ENCODE data around the gene ATP8B4.

Gene ATP8B4

GRCh38 chr15:49876401-49877038 is 242.5 kb downstream of the ATP8B4 start:
- Histone ChIP-seq H3K36me3 (ENCODE audit: control insufficient read depth, insufficient read depth, low read length) (no peaks in the 10 kb centered on the region), H3K9me3 (ENCODE audit: control insufficient read depth, insufficient read depth, low read length) (no peaks in the 10 kb centered on the region), H3K4me3 (ENCODE audit: low read depth, low read length) (no peak overlapping the region), H3K27me3 (ENCODE audit: control insufficient read depth, insufficient read depth, low read length) (no peaks in the 10 kb centered on the region), H3K9ac (ENCODE audit: low read depth, low read length) (no peak overlapping the region), H3K4me1 (ENCODE audit: control insufficient read depth, insufficient read depth, low read length) (peaks cover 6% of the 10 kb centered on the region)

GRCh38 chr15:49875392-49875791 is 243.6 kb downstream of the ATP8B4 start:
- Histone ChIP-seq H3K4me3 (ENCODE audit: low read depth, low read length) (no peak overlapping the region), H3K9ac (ENCODE audit: low read depth, low read length) (no peak overlapping the region), H3K27me3 (ENCODE audit: control insufficient read depth, insufficient read depth, low read length) (no peaks in the 10 kb centered on the region), H3K9me3 (ENCODE audit: control insufficient read depth, insufficient read depth, low read length) (no peaks in the 10 kb centered on the region), H3K4me1 (ENCODE audit: control insufficient read depth, insufficient read depth, low read length) (peaks cover 6% of the 10 kb centered on the region), H3K36me3 (ENCODE audit: control insufficient read depth, insufficient read depth, low read length) (no peaks in the 10 kb centered on the region)

- Histone ChIP-seq H3K36me3 (ENCODE audit: control insufficient read depth, insufficient read depth, low read length) (no peaks in the 10 kb centered on the region), H3K9ac (ENCODE audit: low read depth, low read length) (no peak overlapping the region), H3K9me3 (ENCODE audit: control insufficient read depth, insufficient read depth, low read length) (no peaks in the 10 kb centered on the region), H3K4me3 (ENCODE audit: low read depth, low read length) (no peak overlapping the region), H3K27me3 (ENCODE audit: control insufficient read depth, insufficient read depth, low read length) (no peaks in the 10 kb centered on the region), H3K4me1 (ENCODE audit: control insufficient read depth, insufficient read depth, low read length) (no peaks in the 10 kb centered on the region)
Measured at GRCh38 chr15:49870472-49870871, 248.6 kb downstream of the ATP8B4 start.

GRCh38 chr15:49868348-49868747 is 250.7 kb downstream of the ATP8B4 start:
- no peak overlapping the region for H3K4me3 ChIP-seq (ENCODE audit: low read depth, low read length)

GRCh38 chr15:49865925-49866757 is 252.9 kb downstream of the ATP8B4 start:
- Histone ChIP-seq H3K4me3 (ENCODE audit: low read depth, low read length) (no peak overlapping the region), H3K4me1 (ENCODE audit: control insufficient read depth, insufficient read depth, low read length) (no peaks in the 10 kb centered on the region), H3K27me3 (ENCODE audit: control insufficient read depth, insufficient read depth, low read length) (no peaks in the 10 kb centered on the region), H3K36me3 (ENCODE audit: control insufficient read depth, insufficient read depth, low read length) (no peaks in the 10 kb centered on the region), H3K9me3 (ENCODE audit: control insufficient read depth, insufficient read depth, low read length) (no peaks in the 10 kb centered on the region), H3K9ac (ENCODE audit: low read depth, low read length) (no peak overlapping the region)

More at GRCh38 chr15:49868348-49868747, 250.7 kb downstream of the ATP8B4 start:
- Histone ChIP-seq H3K9ac (ENCODE audit: low read depth, low read length) (no peak overlapping the region), H3K9me3 (ENCODE audit: control insufficient read depth, insufficient read depth, low read length) (no peaks in the 10 kb centered on the region), H3K36me3 (ENCODE audit: control insufficient read depth, insufficient read depth, low read length) (no peaks in the 10 kb centered on the region), H3K27me3 (ENCODE audit: control insufficient read depth, insufficient read depth, low read length) (no peaks in the 10 kb centered on the region), H3K4me1 (ENCODE audit: control insufficient read depth, insufficient read depth, low read length) (no peaks in the 10 kb centered on the region)

- H3K36me3 ChIP-seq (ENCODE audit: control insufficient read depth, insufficient read depth, low read length): no peaks in the 10 kb centered on the region
- H3K9me3 ChIP-seq (ENCODE audit: control insufficient read depth, insufficient read depth, low read length): no peaks in the 10 kb centered on the region
- H3K27me3 ChIP-seq (ENCODE audit: control insufficient read depth, insufficient read depth, low read length): no peaks in the 10 kb centered on the region
- H3K9ac ChIP-seq (ENCODE audit: low read depth, low read length): no peak overlapping the region
- H3K4me3 ChIP-seq (ENCODE audit: low read depth, low read length): no peak overlapping the region
- H3K4me1 ChIP-seq (ENCODE audit: control insufficient read depth, insufficient read depth, low read length): no peaks in the 10 kb centered on the region
Measured at GRCh38 chr15:49864251-49864650, 254.8 kb downstream of the ATP8B4 start.

GRCh38 chr15:49863431-49864224 is 255.4 kb downstream of the ATP8B4 start:
- Histone ChIP-seq H3K4me1 (ENCODE audit: control insufficient read depth, insufficient read depth, low read length) (no peaks in the 10 kb centered on the region), H3K4me3 (ENCODE audit: low read depth, low read length) (no peak overlapping the region), H3K9ac (ENCODE audit: low read depth, low read length) (no peak overlapping the region)

GRCh38 chr15:49860101-49860500 is 258.9 kb downstream of the ATP8B4 start:
- Histone ChIP-seq H3K4me3 (ENCODE audit: low read depth, low read length) (no peak overlapping the region), H3K27me3 (ENCODE audit: control insufficient read depth, insufficient read depth, low read length) (no peaks in the 10 kb centered on the region), H3K9me3 (ENCODE audit: control insufficient read depth, insufficient read depth, low read length) (no peaks in the 10 kb centered on the region), H3K9ac (ENCODE audit: low read depth, low read length) (no peak overlapping the region), H3K36me3 (ENCODE audit: control insufficient read depth, insufficient read depth, low read length) (no peaks in the 10 kb centered on the region), H3K4me1 (ENCODE audit: control insufficient read depth, insufficient read depth, low read length) (no peaks in the 10 kb centered on the region)

More at GRCh38 chr15:49863431-49864224, 255.4 kb downstream of the ATP8B4 start:
- Histone ChIP-seq H3K27me3 (ENCODE audit: control insufficient read depth, insufficient read depth, low read length) (no peaks in the 10 kb centered on the region), H3K36me3 (ENCODE audit: control insufficient read depth, insufficient read depth, low read length) (no peaks in the 10 kb centered on the region), H3K9me3 (ENCODE audit: control insufficient read depth, insufficient read depth, low read length) (no peaks in the 10 kb centered on the region)

- Histone ChIP-seq H3K9me3 (ENCODE audit: control insufficient read depth, insufficient read depth, low read length) (no peaks in the 10 kb centered on the region), H3K36me3 (ENCODE audit: control insufficient read depth, insufficient read depth, low read length) (no peaks in the 10 kb centered on the region), H3K9ac (ENCODE audit: low read depth, low read length) (no peak overlapping the region)
Measured at GRCh38 chr15:49857496-49858475, 261.2 kb downstream of the ATP8B4 start.

GRCh38 chr15:49855917-49856637 is 263.0 kb downstream of the ATP8B4 start:
- H3K4me3 ChIP-seq (ENCODE audit: low read depth, low read length): no peak overlapping the region
- no peaks in the 10 kb centered on the region for H3K27me3 ChIP-seq (ENCODE audit: control insufficient read depth, insufficient read depth, low read length)
- H3K36me3 ChIP-seq (ENCODE audit: control insufficient read depth, insufficient read depth, low read length): no peaks in the 10 kb centered on the region
- H3K4me1 ChIP-seq (ENCODE audit: control insufficient read depth, insufficient read depth, low read length): no peaks in the 10 kb centered on the region
- H3K9me3 ChIP-seq (ENCODE audit: control insufficient read depth, insufficient read depth, low read length): no peaks in the 10 kb centered on the region
- H3K9ac ChIP-seq (ENCODE audit: low read depth, low read length): no peak overlapping the region

More at GRCh38 chr15:49857496-49858475, 261.2 kb downstream of the ATP8B4 start:
- Histone ChIP-seq H3K4me1 (ENCODE audit: control insufficient read depth, insufficient read depth, low read length) (no peaks in the 10 kb centered on the region), H3K4me3 (ENCODE audit: low read depth, low read length) (no peak overlapping the region), H3K27me3 (ENCODE audit: control insufficient read depth, insufficient read depth, low read length) (no peaks in the 10 kb centered on the region)
